H1 (cell line): ENCODE data around the gene IFIT2. TPM values are rescaled to one million over a fixed set of nuclear protein-coding genes. Genes with fewer than 3 reads are reported as not detected.
"Not testable (repeated sequence)": the region's sequence is repeated elsewhere in the genome, so short reads cannot be mapped to it uniquely, and the experiment has no call there.

Experiments used
- CTCF ChIA-PET: fragments of 300-600 bp; sonication (Branson Sonifier 250); formaldehyde crosslinking; loops from one replicate; lab custom pipeline; 2021; ENCODE audit not compliant: partially characterized antibody; lab: Charles Lee
- POLR2A ChIA-PET: fragments of 300-600 bp; sonication (Branson Sonifier 250); formaldehyde crosslinking; loops from one replicate; lab custom pipeline; 2021; ENCODE audit warnings: inconsistent platforms; ENCODE audit not compliant: partially characterized antibody; lab: Charles Lee
- DNase-seq, 2 experiments: peaks; one replicate each; pipeline versions ENCODE4 v3.0.0 to v3.0.0-alpha.2; 2010 to 2022; ENCODE audit warnings: low spot score in 2 of 2, low read depth in 1 of 2, mixed read lengths in 1 of 2
- FAIRE-seq: peaks from 2 replicates; lab custom pipeline; 2011; peaks lifted over from hg19 to GRCh38; lab: Jason Lieb, UNC
- H2AFZ ChIP-seq: 2 replicates; pipeline ENCODE4 v1.8.1; 2012; ENCODE audit warnings: low read length, inconsistent platforms
- H2AK5ac ChIP-seq: 2 replicates; pipeline ENCODE4 v1.6.1; 2013; ENCODE audit warnings: low read depth, low read length
- H2BK120ac ChIP-seq: replicated peaks from 2 replicates; pipeline ENCODE3; 2013; ENCODE audit warnings: low read depth, low read length, inconsistent platforms
- H2BK12ac ChIP-seq: 2 replicates; pipeline ENCODE4 v1.6.1; 2013; ENCODE audit warnings: low read depth, low read length
- H2BK15ac ChIP-seq: 2 replicates; pipeline ENCODE4 v1.6.1; 2013; ENCODE audit warnings: low read length
- H2BK20ac ChIP-seq: 2 replicates; pipeline ENCODE4 v1.6.1; 2013; ENCODE audit warnings: low read length
- H2BK5ac ChIP-seq: 2 replicates; pipeline ENCODE4 v1.6.1; 2013; ENCODE audit warnings: low read depth, low read length
- H3K14ac ChIP-seq: 2 replicates; pipeline ENCODE4 v1.6.1; 2013; ENCODE audit warnings: inconsistent platforms; ENCODE audit not compliant: insufficient read length
- H3K18ac ChIP-seq: 2 replicates; pipeline ENCODE4 v1.6.1; 2013; ENCODE audit warnings: low read length; ENCODE audit errors: extremely low read depth
- H3K23ac ChIP-seq: 2 replicates; pipeline ENCODE4 v1.6.1; 2013; ENCODE audit warnings: inconsistent platforms; ENCODE audit not compliant: insufficient read length
- H3K23me2 ChIP-seq: 2 replicates; pipeline ENCODE4 v1.6.1; 2013; ENCODE audit warnings: low read depth, low read length
- H3K27ac ChIP-seq: 2 replicates; pipeline ENCODE4 v1.6.1; 2011; ENCODE audit warnings: low read depth, low read length, inconsistent platforms
- H3K27me3 ChIP-seq, 4 experiments: replicated peaks in 1 of 4; 1 replicate in 1 of 4; 2 replicates in 3 of 4; pipeline versions ENCODE4 v1.6.1 to v1.8.1; 2011 to 2013; ENCODE audit warnings: low read length in 3 of 4, mild to moderate bottlenecking in 3 of 4, inconsistent platforms in 2 of 4, mixed read lengths in 2 of 4, moderate library complexity in 1 of 4; ENCODE audit not compliant: control insufficient read depth in 3 of 4, insufficient read depth in 3 of 4; ENCODE audit errors: extremely low read depth in 1 of 4
- H3K36me3 ChIP-seq, 4 experiments: 2 replicates each; pipeline versions ENCODE4 v1.6.1 to v1.8.1; 2011 to 2013; ENCODE audit warnings: mild to moderate bottlenecking in 4 of 4, low read length in 3 of 4, moderate library complexity in 2 of 4, control low read depth in 1 of 4, inconsistent platforms in 1 of 4; ENCODE audit not compliant: insufficient read depth in 4 of 4, control insufficient read depth in 2 of 4
- H3K4ac ChIP-seq: replicated peaks from 2 replicates; pipeline ENCODE3; 2013; ENCODE audit warnings: low read length, low read depth, mixed read lengths, inconsistent platforms; ENCODE audit not compliant: insufficient read length
- H3K4me1 ChIP-seq, 4 experiments: replicated peaks in 1 of 4; 1 replicate in 1 of 4; 2 replicates in 3 of 4; pipeline versions ENCODE4 v1.6.1 to v1.8.1; 2011 to 2013; ENCODE audit warnings: low read length in 3 of 4, inconsistent platforms in 2 of 4, mixed read lengths in 1 of 4; ENCODE audit not compliant: insufficient read depth in 4 of 4, control insufficient read depth in 3 of 4
- H3K4me2 ChIP-seq, 2 experiments: 2 replicates each; pipeline versions ENCODE4 v1.6.1 to v1.8.1; 2011 to 2013; ENCODE audit warnings: low read depth in 2 of 2, low read length in 2 of 2, control low read depth in 1 of 2, inconsistent platforms in 1 of 2, mild to moderate bottlenecking in 1 of 2; ENCODE audit not compliant: insufficient read depth in 1 of 2
- H3K4me3 ChIP-seq, 4 experiments: fragments of 200-600, 300-600 bp in 1 of 4; sonication (generic), shearing (Covaris generic), sonication (Bioruptor Twin) in 1 of 4; 2 replicates each; pipeline versions ENCODE4 v1.5.1 to v1.8.1; 2011 to 2016; ENCODE audit warnings: low read length in 4 of 4, low read depth in 3 of 4, control low read depth in 2 of 4, inconsistent platforms in 2 of 4, mild to moderate bottlenecking in 2 of 4, mixed read lengths in 1 of 4, moderate library complexity in 1 of 4; ENCODE audit not compliant: insufficient read depth in 2 of 4; ENCODE audit errors: extremely low read depth in 1 of 4
- H3K56ac ChIP-seq: replicated peaks from 2 replicates; pipeline ENCODE3; 2013; ENCODE audit warnings: low read depth, mild to moderate bottlenecking, mixed read lengths, low read length, inconsistent platforms; ENCODE audit not compliant: insufficient read length
- H3K79me1 ChIP-seq: 2 replicates; pipeline ENCODE4 v1.6.1; 2013; ENCODE audit warnings: low read depth, low read length, control low read depth
- H3K79me2 ChIP-seq, 2 experiments: 2 replicates each; pipeline versions ENCODE4 v1.6.1 to v1.8.1; 2012 to 2013; ENCODE audit warnings: low read length in 2 of 2, mild to moderate bottlenecking in 2 of 2, inconsistent platforms in 1 of 2; ENCODE audit not compliant: insufficient read depth in 2 of 2, control insufficient read depth in 1 of 2
- H3K9ac ChIP-seq, 4 experiments: replicated peaks in 1 of 4; 1 replicate in 1 of 4; 2 replicates in 3 of 4; pipeline versions ENCODE4 v1.6.1 to v1.8.1; 2011 to 2013; ENCODE audit warnings: low read depth in 3 of 4, low read length in 3 of 4, control low read depth in 2 of 4, mild to moderate bottlenecking in 2 of 4, moderate library complexity in 2 of 4, inconsistent platforms in 1 of 4; ENCODE audit errors: extremely low read depth in 1 of 4
- H3K9me3 ChIP-seq, 2 experiments: 2 replicates each; pipeline versions ENCODE4 v1.6.1 to v1.8.1; 2012 to 2013; ENCODE audit warnings: mild to moderate bottlenecking in 2 of 2, moderate library complexity in 2 of 2, control low read depth in 1 of 2, inconsistent platforms in 1 of 2, low read depth in 1 of 2, low read length in 1 of 2, mixed read lengths in 1 of 2; ENCODE audit not compliant: insufficient read depth in 2 of 2
- H4K20me1 ChIP-seq, 2 experiments: replicated peaks in 1 of 2; 2 replicates each; pipeline versions ENCODE3 to v1.8.1; 2011 to 2013; ENCODE audit warnings: inconsistent platforms in 2 of 2, low read length in 2 of 2, mild to moderate bottlenecking in 1 of 2; ENCODE audit not compliant: insufficient read depth in 2 of 2, control insufficient read depth in 1 of 2
- H4K5ac ChIP-seq: 2 replicates; pipeline ENCODE4 v1.6.1; 2013; ENCODE audit warnings: low read length, low read depth, mixed read lengths, inconsistent platforms; ENCODE audit not compliant: insufficient read length
- H4K8ac ChIP-seq: 2 replicates; pipeline ENCODE4 v1.8.0; 2013; ENCODE audit warnings: mild to moderate bottlenecking, moderate library complexity, low read length, inconsistent platforms; ENCODE audit not compliant: insufficient read depth; ENCODE audit errors: extremely low read depth
- H4K91ac ChIP-seq: replicated peaks from 2 replicates; pipeline ENCODE3; 2013; ENCODE audit warnings: low read length, mixed read lengths, inconsistent platforms; ENCODE audit not compliant: insufficient read length
- JUND ChIP-seq: IDR thresholded peaks from 2 replicates; pipeline ENCODE4 v1.6.1; 2011; ENCODE audit warnings: mild to moderate bottlenecking, improper control_type of control experiment, low read length
- NANOG ChIP-seq: IDR thresholded peaks from 2 replicates; pipeline ENCODE4 v1.6.1; 2011; ENCODE audit warnings: low read length, low read depth, mild to moderate bottlenecking, inconsistent platforms; ENCODE audit not compliant: insufficient read depth, poor library complexity, severe bottlenecking
- SIRT6 ChIP-seq: IDR thresholded peaks from one replicate; pipeline ENCODE4 v1.7.1; 2012; ENCODE audit warnings: low read length, inconsistent platforms
- ZNF274 ChIP-seq: IDR thresholded peaks from 2 replicates; pipeline ENCODE4 v1.7.0; 2012; ENCODE audit warnings: low read length, borderline replicate concordance; ENCODE audit errors: extremely low read depth
- WGBS, 2 experiments: shearing (Covaris generic) in 1 of 2; methylation state at CpG; one replicate each; pipeline versions ENCODE4 v1.1.6 to v1.1.7; 2013 to 2015; ENCODE audit warnings: low lambda C conversion rate in 2 of 2, mixed read lengths in 2 of 2, inconsistent platforms in 1 of 2, low coverage in 1 of 2, missing lambda C conversion rate in 1 of 2; ENCODE audit not compliant: insufficient replicate concordance in 2 of 2, insufficient coverage in 1 of 2, insufficient read length in 1 of 2; ENCODE audit errors: extremely low coverage in 1 of 2, missing lambda C conversion rate in 1 of 2; 5-methylcytosine and 5-hydroxymethylcytosine counted together
- polyA plus RNA-seq, 7 experiments: library from polyadenylated mRNA; depleted of rRNA in 3 of 7; stranded (reverse) in 5 of 7; unstranded in 2 of 7; fragments of >200 nt in 5 of 7; fragments of 200-250 nt in 2 of 7; gene quantifications; 1 replicate in 5 of 7; 2 replicates in 1 of 7; 4 replicates in 1 of 7; pipeline versions ENCODE4 v1.2.1 to v1.2.3, GENCODE V29; 2011 to 2013; ENCODE audit warnings: missing spikeins in 2 of 7, mixed read lengths in 2 of 7
- total RNA-seq: library from RNA; stranded (reverse); fragmentation: NEBNext Ultra II Directional; extraction: Animal tissue kit (Norgen Biotek cat#: 25700); gene quantifications from 2 replicates; pipeline ENCODE4 v1.2.1, GENCODE V29; 2021

The IFIT2 gene
- total and polyA plus RNA-seq, 2 of the 8 experiments (the other 6 are each of a cell fraction or from before 2014, with no cell fraction given), result 0.03 to 0.35 TPM

DNA sequence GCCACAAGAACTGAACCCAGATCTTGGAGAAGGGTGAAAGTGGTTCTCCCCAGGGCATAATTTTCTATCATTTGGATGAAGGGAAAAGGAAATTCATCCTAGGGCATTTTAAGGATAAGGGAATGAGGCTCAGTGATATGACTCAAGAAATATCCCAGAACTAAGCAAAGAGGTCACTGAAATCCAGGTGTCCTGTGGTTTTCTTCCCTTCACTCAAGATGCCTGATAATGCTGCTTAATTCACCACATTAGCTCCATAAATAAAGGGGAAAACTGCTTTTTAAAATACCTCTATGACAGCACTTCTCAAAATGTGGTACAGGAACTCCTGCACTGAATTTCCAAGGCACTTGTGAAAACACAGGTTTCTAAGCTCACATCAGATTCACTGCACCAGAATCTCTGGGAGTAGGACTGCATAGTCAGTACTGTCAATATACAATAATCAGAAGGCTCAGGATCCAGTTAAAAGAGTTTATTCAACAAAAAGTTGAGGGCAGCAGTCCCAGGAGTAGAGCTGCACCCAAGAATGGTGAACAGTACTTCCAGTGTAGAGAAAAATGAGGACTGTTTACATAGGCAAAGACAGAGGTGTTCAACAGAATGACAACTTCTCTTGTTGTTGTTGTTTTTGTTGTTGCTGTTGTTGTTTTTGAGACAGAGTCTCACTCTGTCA lies 28.8 kb downstream of the IFIT2 start (continued):
- TF ChIP-seq SIRT6, result no peak
- no peak for TF ChIP-seq JUND
- TF ChIP-seq NANOG, result no peak
- no peak for TF ChIP-seq ZNF274

DNA sequence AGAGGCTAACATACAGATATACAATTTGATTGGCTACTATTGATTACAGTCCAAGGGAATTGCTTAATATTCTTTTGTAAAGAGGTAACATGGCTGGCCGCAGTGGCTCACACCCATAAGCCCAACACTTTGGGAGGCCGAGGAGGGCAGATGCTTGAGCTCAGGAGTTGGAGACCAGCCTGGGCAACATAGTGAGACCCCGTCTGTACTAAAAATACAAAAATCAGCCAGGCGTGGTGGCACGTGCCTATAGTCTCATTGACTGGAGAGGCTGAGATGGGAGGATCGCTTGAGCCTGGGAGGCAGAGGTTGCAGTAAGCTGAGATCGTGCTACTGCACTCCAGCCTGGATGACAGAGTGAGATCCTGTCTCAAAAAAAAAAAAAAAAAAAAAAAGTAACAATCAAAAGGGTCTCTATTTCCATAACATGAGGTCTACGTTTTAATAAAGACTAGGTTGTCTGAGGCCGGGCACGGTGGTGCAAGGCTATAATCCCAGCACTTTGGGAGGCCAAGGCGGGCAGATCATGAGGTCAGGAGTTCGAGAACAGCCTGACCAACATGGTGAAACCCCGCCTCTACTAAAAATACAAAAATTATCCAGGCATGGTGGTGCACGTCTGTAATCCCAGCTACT lies 29.8 kb downstream of the IFIT2 start:
- H3K14ac ChIP-seq, H3K27me3 ChIP-seq, H3K4ac ChIP-seq, H2BK20ac ChIP-seq, H3K23me2 ChIP-seq, DNase-seq, H3K56ac ChIP-seq, H3K9ac ChIP-seq, H3K4me3 ChIP-seq, H4K5ac ChIP-seq, H3K79me2 ChIP-seq, H4K8ac ChIP-seq, H2BK5ac ChIP-seq, H3K18ac ChIP-seq, H3K27ac ChIP-seq, H2AK5ac ChIP-seq, H3K79me1 ChIP-seq, H4K20me1 ChIP-seq, H3K9me3 ChIP-seq, H3K23ac ChIP-seq, FAIRE-seq, H2AFZ ChIP-seq, H2BK120ac ChIP-seq, H3K36me3 ChIP-seq, H3K4me2 ChIP-seq, H4K91ac ChIP-seq, H2BK15ac ChIP-seq: not testable (repeated sequence)
- 83% methylated on average over 14 of the region's 14 CpGs; no CpG with 5 or more reads in 1 of the 2 experiments for WGBS, 2 experiments
- H2BK12ac ChIP-seq, result 0 out of 2 replicates have a peak overlapping the region, but pooled peaks have one; percentile 51
- peaks cover 8 to 26% (median 10%) of the 10 kb centered on the region in 4 experiments; a peak in 6 of 7 replicates for H3K4me1 ChIP-seq
- CTCF ChIA-PET, result interaction anchor here (1.0 to 1.1 kb wide), 2 partner anchors 58 to 61 kb away, joined by 3 read pairs; no protein-coding TSS in a partner anchor
- POLR2A ChIA-PET, result interaction anchor here (1.4 kb wide), 1 partner anchor 37 kb away, joined by 4 read pairs; no protein-coding TSS in a partner anchor
